GM13976 (cell line): Measurements from ENCODE around the gene SLU7.

ENCODE experiments used
- DNase-seq: peaks from one replicate; pipeline ENCODE4 v3.0.0; 2012; ENCODE audit warnings: low spot score
- CTCF ChIP-seq: IDR thresholded peaks from 2 replicates; pipeline ENCODE4 v1.5.1; 2012; ENCODE audit warnings: borderline replicate concordance, mild to moderate bottlenecking; ENCODE audit not compliant: insufficient read depth; ENCODE audit errors: extremely low read depth, missing control alignments, control extremely low read depth
- in situ Hi-C: fragments of 300-500 bp; cut with MboI; formaldehyde crosslinking; loops from one replicate; pipeline ENCODE4 v1.12.0; 2022; ENCODE audit warnings: low sequenced_read_pairs, mixed read lengths, inconsistent platforms; ENCODE audit not compliant: unreplicated experiment

SLU7 gene

GRCh38 chr5:160397492-160397891 lies 21.4 kb downstream of the SLU7 start:
- DNase-seq: no peak

GRCh38 chr5:160395111-160395510 lies 23.8 kb downstream of the SLU7 start:
- TF ChIP-seq CTCF: no peak
- no peak for DNase-seq
- in situ Hi-C loops: no loop called here

More at GRCh38 chr5:160397492-160397891, 21.4 kb downstream of the SLU7 start:
- no peak for TF ChIP-seq CTCF
- in situ Hi-C loops: no loop called here

- in situ Hi-C loops: no loop called here
- peak; percentile 31 for TF ChIP-seq CTCF
- DNase-seq: peak; percentile 40
Observed at GRCh38 chr5:160390787-160391696, 27.8 kb downstream of the SLU7 start.

GRCh38 chr5:160387445-160387844 lies 31.4 kb downstream of the SLU7 start:
- no peak for TF ChIP-seq CTCF
- no peak for DNase-seq
- in situ Hi-C loops: no loop called here

DNA sequence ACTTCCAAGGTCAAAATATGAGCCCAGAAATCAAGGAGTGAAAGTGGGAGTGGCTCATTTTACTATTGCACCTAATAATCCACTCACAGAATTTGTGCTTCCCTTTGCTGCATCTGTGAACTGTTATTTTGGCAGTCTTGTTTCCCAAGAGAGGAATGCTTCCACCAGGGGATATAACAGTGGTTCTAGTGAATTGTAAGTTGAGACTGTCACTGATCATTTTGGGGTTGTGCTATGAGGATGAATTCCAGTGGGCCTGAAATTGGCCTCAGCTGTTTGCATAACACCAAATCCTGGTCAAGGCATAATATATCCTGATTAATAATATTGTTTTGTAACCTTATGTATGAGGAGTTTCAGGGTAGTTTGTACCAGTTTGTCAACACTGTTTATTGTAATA lies 33.4 kb downstream of the SLU7 start:
- DNase-seq: no peak
- no peak for TF ChIP-seq CTCF
- in situ Hi-C loops: no loop called here

DNA sequence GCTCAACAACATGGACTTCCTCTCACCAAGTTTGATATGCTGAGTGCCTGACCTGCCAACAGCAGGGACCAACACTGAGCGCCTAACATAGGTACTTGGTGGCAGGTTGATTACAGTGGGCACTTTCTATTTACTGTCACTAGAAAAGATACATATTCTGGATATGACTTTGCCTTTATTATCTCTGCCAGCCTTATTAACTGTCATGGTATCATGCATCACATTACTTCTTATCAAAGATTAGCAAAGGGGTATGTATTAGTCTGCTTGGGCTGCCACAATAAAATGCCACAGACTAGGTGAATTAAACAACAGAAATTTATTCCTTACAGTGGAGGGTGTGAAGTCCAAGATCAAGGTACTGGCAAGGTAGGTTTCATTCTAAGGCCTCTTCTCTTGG lies 34.2 kb downstream of the SLU7 start:
- no peak for DNase-seq
- in situ Hi-C loops: no loop called here
- no peak for TF ChIP-seq CTCF
